Coronary artery (tissue), 2 donors: ENCODE measurements around the gene CDYL.

Source experiments
- DNase-seq: peaks from one replicate; pipeline ENCODE4 v3.0.0-alpha.2; 2017; ENCODE audit warnings: low spot score
- H3K27ac ChIP-seq, 2 donors: fragments of 200-600 bp; sonication (generic); one replicate each; pipeline ENCODE4 v1.5.1; 2016 to 2019
- H3K4me3 ChIP-seq: fragments of 200-600 bp; sonication (generic); 2 replicates; pipeline ENCODE4 v1.5.1; 2016; ENCODE audit warnings: mild to moderate bottlenecking, moderate library complexity
- TF ChIP-seq, protein P1 (sequence below): fragments of 200-600 bp; sonication (generic); IDR thresholded peaks from one replicate; pipeline ENCODE4 v1.5.1; 2019; ENCODE audit warnings: antibody characterized with exemption

CDYL gene

DNA sequence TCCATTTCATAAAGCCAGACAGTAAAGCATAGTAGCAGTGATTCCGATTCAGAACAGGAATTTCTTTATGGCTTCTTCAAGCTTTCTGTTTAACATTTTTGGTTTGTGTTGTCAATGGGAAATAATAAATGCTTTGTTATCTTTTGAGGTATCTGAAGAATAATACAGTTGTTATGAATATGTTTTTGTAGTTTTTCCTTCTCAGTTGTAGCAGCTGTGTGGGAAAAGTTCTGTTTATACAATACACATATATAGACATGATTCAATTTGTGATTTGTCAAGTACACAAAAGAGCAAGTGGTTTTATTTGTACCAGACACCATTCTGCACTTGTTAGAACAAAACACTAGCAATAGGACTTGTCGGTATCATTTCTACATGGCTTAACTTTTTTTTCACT, 96.6 kb downstream of the CDYL start:
- Histone ChIP-seq H3K27ac (no peak overlapping the region), H3K4me3 (no peak overlapping the region)
- no peak for DNase-seq
- TF ChIP-seq, protein P1, sequence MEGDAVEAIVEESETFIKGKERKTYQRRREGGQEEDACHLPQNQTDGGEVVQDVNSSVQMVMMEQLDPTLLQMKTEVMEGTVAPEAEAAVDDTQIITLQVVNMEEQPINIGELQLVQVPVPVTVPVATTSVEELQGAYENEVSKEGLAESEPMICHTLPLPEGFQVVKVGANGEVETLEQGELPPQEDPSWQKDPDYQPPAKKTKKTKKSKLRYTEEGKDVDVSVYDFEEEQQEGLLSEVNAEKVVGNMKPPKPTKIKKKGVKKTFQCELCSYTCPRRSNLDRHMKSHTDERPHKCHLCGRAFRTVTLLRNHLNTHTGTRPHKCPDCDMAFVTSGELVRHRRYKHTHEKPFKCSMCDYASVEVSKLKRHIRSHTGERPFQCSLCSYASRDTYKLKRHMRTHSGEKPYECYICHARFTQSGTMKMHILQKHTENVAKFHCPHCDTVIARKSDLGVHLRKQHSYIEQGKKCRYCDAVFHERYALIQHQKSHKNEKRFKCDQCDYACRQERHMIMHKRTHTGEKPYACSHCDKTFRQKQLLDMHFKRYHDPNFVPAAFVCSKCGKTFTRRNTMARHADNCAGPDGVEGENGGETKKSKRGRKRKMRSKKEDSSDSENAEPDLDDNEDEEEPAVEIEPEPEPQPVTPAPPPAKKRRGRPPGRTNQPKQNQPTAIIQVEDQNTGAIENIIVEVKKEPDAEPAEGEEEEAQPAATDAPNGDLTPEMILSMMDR: no peak

DNA sequence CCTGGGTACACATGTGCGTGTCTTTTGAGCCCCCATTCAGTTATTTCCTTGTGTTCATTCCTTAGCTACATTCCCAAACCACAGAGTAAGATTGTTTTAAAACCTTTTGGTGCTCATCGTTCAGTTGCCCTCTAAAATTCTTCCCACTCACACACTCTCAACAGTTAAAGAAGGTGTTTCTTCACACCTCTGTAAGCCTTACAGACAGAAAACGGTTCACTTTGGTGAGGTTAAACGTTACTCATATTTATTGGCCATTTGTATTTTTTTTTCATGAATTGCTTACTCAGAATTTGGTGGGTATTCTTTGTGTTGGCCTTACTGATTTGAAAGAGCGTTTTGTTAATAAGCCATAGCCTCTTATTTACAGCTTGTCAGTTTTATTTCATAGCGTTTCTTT, 97.7 kb downstream of the CDYL start:
- Histone ChIP-seq H3K4me3 (no peak overlapping the region), H3K27ac (no peak overlapping the region)
- TF ChIP-seq, protein P1: no peak
- no peak for DNase-seq

DNA sequence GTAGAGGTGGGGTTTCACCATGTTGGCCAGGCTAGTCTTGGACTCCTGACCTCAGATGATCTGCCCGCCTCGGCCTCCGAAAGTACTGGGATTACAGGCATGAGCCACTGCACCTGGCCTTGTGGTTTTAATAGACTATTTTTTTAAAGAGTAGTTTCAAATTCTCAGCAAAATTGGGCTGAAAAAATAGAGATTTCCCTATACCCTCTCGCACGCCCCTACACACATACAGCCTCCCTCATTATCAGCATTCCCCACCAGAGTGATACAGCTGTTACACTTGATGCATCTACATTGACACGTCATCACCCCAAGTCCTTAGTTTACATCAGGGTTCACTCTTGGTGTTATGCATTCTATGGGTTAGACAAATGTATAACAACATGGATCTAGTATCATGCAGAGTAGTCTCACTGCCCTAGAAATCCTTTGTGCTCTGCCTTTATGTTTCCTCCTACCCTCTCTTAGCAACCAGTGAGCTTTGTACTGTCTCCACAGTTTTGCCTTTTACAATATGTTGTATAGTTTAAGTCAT, 103.6 kb downstream of the CDYL start:
- no peak overlapping the region for H3K4me3 ChIP-seq
- TF ChIP-seq, protein P1: no peak
- DNase-seq: no peak
- no peak overlapping the region for H3K27ac ChIP-seq

DNA sequence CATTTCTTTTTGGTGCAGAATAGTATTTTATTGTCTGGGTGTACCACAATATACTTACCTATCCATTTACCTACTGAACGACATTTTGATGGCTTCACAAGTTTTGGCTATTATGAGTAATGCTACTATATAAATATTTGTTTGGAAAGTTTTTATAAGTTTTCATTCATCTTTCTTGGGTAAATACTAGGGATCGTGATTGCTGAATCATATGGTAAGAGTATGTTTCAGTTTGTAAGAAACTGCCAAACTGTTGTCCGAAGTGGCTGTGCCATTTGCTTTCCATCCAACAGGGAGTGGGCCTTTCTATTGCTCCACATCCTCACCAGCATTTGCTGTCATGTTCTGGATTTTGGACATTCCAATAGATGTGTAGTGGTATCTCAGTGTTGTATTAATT, 104.2 kb downstream of the CDYL start:
- no peak overlapping the region for H3K4me3 ChIP-seq
- no peak overlapping the region for H3K27ac ChIP-seq
- TF ChIP-seq, protein P1: no peak
- DNase-seq: no peak

- TF ChIP-seq, protein P1: no peak
- H3K4me3 ChIP-seq: no peak overlapping the region
- no peak overlapping the region for H3K27ac ChIP-seq
- no peak for DNase-seq
These were observed 107.1 kb downstream of the CDYL start for GRCh38 chr6:4883298-4883697.

- no peak overlapping the region for H3K27ac ChIP-seq
- H3K4me3 ChIP-seq: no peak overlapping the region
- TF ChIP-seq, protein P1: no peak
- no peak for DNase-seq
These were observed 108.6 kb downstream of the CDYL start for GRCh38 chr6:4884646-4885340.

GRCh38 chr6:4885341-4885933, 109.2 kb downstream of the CDYL start:
- TF ChIP-seq, protein P1: no peak
- no peak overlapping the region for H3K27ac ChIP-seq

More at GRCh38 chr6:4885341-4885933, 109.2 kb downstream of the CDYL start:
- no peak for DNase-seq
- no peak overlapping the region for H3K4me3 ChIP-seq
